ENCODE measurements around the gene GIT2. TPM values are rescaled to one million over a fixed set of nuclear protein-coding genes. Genes with fewer than 3 reads are reported as not detected.

The GIT2 gene
- total RNA-seq, 1 donor from 2014 or later: 42.6 TPM

GRCh38 chr12:109968032-109968420 lies 28.1 kb downstream of the GIT2 start:
- no peak overlapping the region for H3K4me3 Mint-ChIP-seq
- no peak for TF ChIP-seq CTCF (IDR thresholded peaks at IDR 0.05; ENCODE audit: unreplicated experiment)
- no peak overlapping the region for H3K27ac Mint-ChIP-seq
- peaks cover 37% of the 10 kb centered on the region for H3K36me3 Mint-ChIP-seq
- DNase-seq (ENCODE audit: low spot score in 2 of 2, unreplicated experiment in 2 of 2): no peak
- H3K4me1 Mint-ChIP-seq: no peaks in the 10 kb centered on the region
- no peaks in the 10 kb centered on the region for H3K9me3 Mint-ChIP-seq
- no peaks in the 10 kb centered on the region for H3K27me3 Mint-ChIP-seq (ENCODE audit: low read depth)

- no peaks in the 10 kb centered on the region for H3K4me1 Mint-ChIP-seq
- H3K27ac Mint-ChIP-seq: no peak overlapping the region
These were observed 28.7 kb downstream of the GIT2 start for GRCh38 chr12:109967383-109968031.

GRCh38 chr12:109966546-109966945 lies 29.6 kb downstream of the GIT2 start:
- H3K4me3 Mint-ChIP-seq: no peak overlapping the region
- no peak overlapping the region for H3K27ac Mint-ChIP-seq
- H3K4me1 Mint-ChIP-seq: no peaks in the 10 kb centered on the region

More at GRCh38 chr12:109967383-109968031, 28.7 kb downstream of the GIT2 start:
- Mint-ChIP-seq H3K4me3 (no peak overlapping the region), H3K36me3 (peaks cover 37% of the 10 kb centered on the region), H3K9me3 (no peaks in the 10 kb centered on the region), H3K27me3 (ENCODE audit: low read depth) (no peaks in the 10 kb centered on the region)
- TF ChIP-seq CTCF (IDR thresholded peaks at IDR 0.05; ENCODE audit: unreplicated experiment): no peak
- no peak for DNase-seq (ENCODE audit: low spot score in 2 of 2, unreplicated experiment in 2 of 2)

GRCh38 chr12:109963743-109964429 lies 32.3 kb downstream of the GIT2 start:
- no peak overlapping the region for H3K27ac Mint-ChIP-seq
- TF ChIP-seq CTCF (IDR thresholded peaks at IDR 0.05; ENCODE audit: unreplicated experiment): no peak
- H3K36me3 Mint-ChIP-seq: peaks cover 32% of the 10 kb centered on the region
- H3K9me3 Mint-ChIP-seq: no peaks in the 10 kb centered on the region
- no peaks in the 10 kb centered on the region for H3K4me1 Mint-ChIP-seq
- H3K4me3 Mint-ChIP-seq: no peak overlapping the region
- no peaks in the 10 kb centered on the region for H3K27me3 Mint-ChIP-seq (ENCODE audit: low read depth)
- DNase-seq (ENCODE audit: low spot score in 2 of 2, unreplicated experiment in 2 of 2): no peak

More at GRCh38 chr12:109966546-109966945, 29.6 kb downstream of the GIT2 start:
- H3K9me3 Mint-ChIP-seq: no peaks in the 10 kb centered on the region
- H3K27me3 Mint-ChIP-seq (ENCODE audit: low read depth): no peaks in the 10 kb centered on the region
- no peak for TF ChIP-seq CTCF (IDR thresholded peaks at IDR 0.05; ENCODE audit: unreplicated experiment)
- DNase-seq (ENCODE audit: low spot score in 2 of 2, unreplicated experiment in 2 of 2): no peak
- peaks cover 34% of the 10 kb centered on the region for H3K36me3 Mint-ChIP-seq

GRCh38 chr12:109963330-109963729 lies 32.8 kb downstream of the GIT2 start:
- no peak for TF ChIP-seq CTCF (IDR thresholded peaks at IDR 0.05; ENCODE audit: unreplicated experiment)
- H3K36me3 Mint-ChIP-seq: peaks cover 37% of the 10 kb centered on the region

More at GRCh38 chr12:109963330-109963729, 32.8 kb downstream of the GIT2 start:
- no peak overlapping the region for H3K4me3 Mint-ChIP-seq
- no peak overlapping the region for H3K27ac Mint-ChIP-seq
- no peaks in the 10 kb centered on the region for H3K4me1 Mint-ChIP-seq
- H3K9me3 Mint-ChIP-seq: no peaks in the 10 kb centered on the region
- no peaks in the 10 kb centered on the region for H3K27me3 Mint-ChIP-seq (ENCODE audit: low read depth)
- no peak for DNase-seq (ENCODE audit: low spot score in 2 of 2, unreplicated experiment in 2 of 2)
